Upper lobe of right lung (tissue), 1 donor: Measurements from ENCODE around the gene ACSBG1. TPM values are rescaled to one million over a fixed set of nuclear protein-coding genes. Genes with fewer than 3 reads are reported as not detected.
"Not testable (repeated sequence)": the region's sequence is repeated elsewhere in the genome, so short reads cannot be mapped to it uniquely, and the experiment has no call there.

ENCODE experiments used
- ATAC-seq: fragments of 200-7000 bp; cut with Tn5 transposase; one replicate; pipeline ENCODE4 v1.9.1; 2020; ENCODE audit warnings: mild to moderate bottlenecking, moderate library complexity
- DNase-seq: peaks from one replicate; pipeline ENCODE4 v3.0.0-alpha.2; 2020
- H3K27ac ChIP-seq: fragments of 200-600 bp; one replicate; pipeline ENCODE4 v1.8.0; 2022
- H3K27me3 ChIP-seq: fragments of 200-600 bp; one replicate; pipeline ENCODE4 v1.8.0; 2022; ENCODE audit warnings: mild to moderate bottlenecking
- H3K36me3 ChIP-seq: fragments of 200-600 bp; one replicate; pipeline ENCODE4 v1.8.0; 2022
- H3K4me1 ChIP-seq: fragments of 200-600 bp; one replicate; pipeline ENCODE4 v1.8.0; 2022
- H3K4me3 ChIP-seq: fragments of 200-600 bp; one replicate; pipeline ENCODE4 v1.8.0; 2022; ENCODE audit warnings: mild to moderate bottlenecking
- H3K9me3 ChIP-seq: fragments of 200-600 bp; one replicate; pipeline ENCODE4 v1.8.0; 2022
- intact Hi-C: fragments of 100-400 bp; cut with DNase I; formaldehyde crosslinking; loops from one replicate; pipeline ENCODE4 v1.11.0; 2022
- total RNA-seq: library from RNA; stranded (reverse); fragmentation: NEBNext Ultra II Directional; extraction: Animal tissue kit (Norgen Biotek cat#: 25700); gene quantifications from one replicate; pipeline ENCODE4 v1.2.1, GENCODE V29; 2021
- TF ChIP-seq, protein P1 (sequence below): fragments of 200-600 bp; IDR thresholded peaks from one replicate; pipeline ENCODE4 v1.8.0; 2022; ENCODE audit warnings: antibody characterized with exemption
- donor health status: DM: no; HTN: yes; CAD: no; lungs with severe emphysema.

The ACSBG1 gene
- total RNA-seq, 1 donor from 2014 or later = not detected

DNA sequence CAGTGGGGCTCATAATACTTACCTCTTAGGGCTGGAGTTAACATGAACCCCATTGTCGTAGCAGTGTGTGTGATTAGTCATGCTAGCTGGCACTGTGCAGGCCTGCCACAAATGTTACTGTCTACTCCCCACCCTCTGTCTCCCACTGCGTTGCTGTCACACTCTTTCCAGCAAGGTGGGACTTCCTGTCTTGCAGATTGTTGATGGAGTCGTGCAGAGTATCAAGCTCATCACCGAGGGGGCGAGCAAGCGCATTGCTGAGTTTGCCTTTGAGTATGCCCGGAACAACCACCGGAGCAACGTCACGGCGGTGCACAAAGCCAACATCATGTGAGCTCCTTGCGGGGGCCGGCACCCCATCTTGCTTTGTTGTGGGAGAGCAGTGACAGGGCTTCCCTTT lies 72.3 kb downstream of the ACSBG1 start:
- peaks cover 100% of the 10 kb centered on the region for H3K36me3 ChIP-seq

DNA sequence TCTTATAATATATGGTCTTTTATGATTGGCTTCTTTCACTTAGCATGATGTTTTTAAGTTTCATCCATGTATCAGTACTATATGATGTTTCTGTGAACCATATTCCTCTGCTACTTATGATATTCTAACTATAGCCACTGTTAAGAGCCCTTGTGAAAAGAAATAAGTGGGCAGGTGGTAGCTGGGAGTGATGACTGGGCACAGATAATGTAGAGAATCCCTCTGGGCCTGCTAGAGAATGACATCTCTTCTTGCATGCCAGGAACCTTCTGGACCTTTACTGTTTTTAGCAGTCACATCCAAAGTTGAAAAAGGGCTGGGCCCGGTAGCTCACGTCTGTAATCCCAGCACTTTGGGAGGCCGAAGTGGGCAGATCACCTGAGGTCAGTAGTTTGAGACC lies 75.0 kb downstream of the ACSBG1 start:
- Histone ChIP-seq H3K4me1 (peaks cover 15% of the 10 kb centered on the region), H3K4me3 (no peak overlapping the region), H3K9me3 (no peaks in the 10 kb centered on the region), H3K27ac (no peak overlapping the region), H3K27me3 (no peaks in the 10 kb centered on the region), H3K36me3 (peaks cover 80% of the 10 kb centered on the region)
- intact Hi-C loops = no loop called here
- TF ChIP-seq, protein P1, sequence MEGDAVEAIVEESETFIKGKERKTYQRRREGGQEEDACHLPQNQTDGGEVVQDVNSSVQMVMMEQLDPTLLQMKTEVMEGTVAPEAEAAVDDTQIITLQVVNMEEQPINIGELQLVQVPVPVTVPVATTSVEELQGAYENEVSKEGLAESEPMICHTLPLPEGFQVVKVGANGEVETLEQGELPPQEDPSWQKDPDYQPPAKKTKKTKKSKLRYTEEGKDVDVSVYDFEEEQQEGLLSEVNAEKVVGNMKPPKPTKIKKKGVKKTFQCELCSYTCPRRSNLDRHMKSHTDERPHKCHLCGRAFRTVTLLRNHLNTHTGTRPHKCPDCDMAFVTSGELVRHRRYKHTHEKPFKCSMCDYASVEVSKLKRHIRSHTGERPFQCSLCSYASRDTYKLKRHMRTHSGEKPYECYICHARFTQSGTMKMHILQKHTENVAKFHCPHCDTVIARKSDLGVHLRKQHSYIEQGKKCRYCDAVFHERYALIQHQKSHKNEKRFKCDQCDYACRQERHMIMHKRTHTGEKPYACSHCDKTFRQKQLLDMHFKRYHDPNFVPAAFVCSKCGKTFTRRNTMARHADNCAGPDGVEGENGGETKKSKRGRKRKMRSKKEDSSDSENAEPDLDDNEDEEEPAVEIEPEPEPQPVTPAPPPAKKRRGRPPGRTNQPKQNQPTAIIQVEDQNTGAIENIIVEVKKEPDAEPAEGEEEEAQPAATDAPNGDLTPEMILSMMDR = no peak
- ATAC-seq = no peak
- no peak for DNase-seq

More for the DNA sequence above, 72.3 kb downstream of the ACSBG1 start:
- H3K4me3 ChIP-seq = no peak overlapping the region
- H3K9me3 ChIP-seq = no peaks in the 10 kb centered on the region
- TF ChIP-seq, protein P1 = no peak
- no peaks in the 10 kb centered on the region for H3K4me1 ChIP-seq
- intact Hi-C loops = no loop called here
- DNase-seq = no peak
- H3K27ac ChIP-seq = no peak overlapping the region
- ATAC-seq = no peak
- no peaks in the 10 kb centered on the region for H3K27me3 ChIP-seq

DNA sequence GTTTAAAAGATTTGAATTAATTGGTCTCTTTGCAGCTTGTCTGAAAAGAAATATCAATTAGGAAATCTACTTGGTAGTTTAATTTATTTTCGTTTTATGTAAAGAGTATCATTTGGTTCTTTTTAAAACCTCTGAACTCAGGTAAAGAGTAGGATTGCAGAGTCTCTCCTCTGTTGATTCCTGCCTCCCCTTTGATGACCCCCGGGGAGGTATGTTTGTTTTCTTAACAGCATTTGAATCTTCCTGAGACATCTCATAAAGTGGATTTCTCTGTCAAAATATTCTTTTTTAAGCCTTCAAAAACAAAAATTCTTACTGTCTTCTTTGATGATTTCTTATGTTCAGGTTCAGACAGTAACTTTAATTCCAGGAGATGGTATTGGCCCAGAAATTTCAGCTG lies 77.2 kb downstream of the ACSBG1 start:
- TF ChIP-seq, protein P1 = no peak
- DNase-seq = no peak
- H3K9me3 ChIP-seq = no peaks in the 10 kb centered on the region
- intact Hi-C loops = no loop called here
- H3K36me3 ChIP-seq = peaks cover 58% of the 10 kb centered on the region
- peaks cover 16% of the 10 kb centered on the region for H3K4me1 ChIP-seq
- H3K27ac ChIP-seq = no peak overlapping the region
- no peak overlapping the region for H3K4me3 ChIP-seq
- no peaks in the 10 kb centered on the region for H3K27me3 ChIP-seq
- no peak for ATAC-seq

DNA sequence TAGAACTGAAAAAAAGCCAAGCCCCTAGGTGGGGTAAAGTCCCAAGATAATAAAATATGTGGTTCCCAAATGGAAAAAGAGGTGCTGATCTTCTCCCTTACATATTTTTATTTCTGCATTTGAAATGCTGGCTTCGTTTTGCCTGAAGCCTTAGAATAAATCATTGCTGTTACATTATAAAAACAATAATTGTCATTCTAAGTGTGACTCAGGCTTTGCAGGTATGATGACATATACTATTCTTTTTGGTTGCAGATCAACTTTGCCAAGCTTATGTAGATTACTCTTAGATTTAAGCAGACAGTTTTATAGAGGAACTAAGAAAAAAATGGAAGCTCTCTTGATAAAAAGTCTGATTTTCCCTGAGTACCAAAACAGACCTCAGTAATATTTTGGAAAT lies 77.7 kb downstream of the ACSBG1 start:
- Histone ChIP-seq H3K4me3 (no peak overlapping the region), H3K27ac (no peak overlapping the region), H3K4me1 (peaks cover 16% of the 10 kb centered on the region), H3K27me3 (no peaks in the 10 kb centered on the region), H3K36me3 (peaks cover 52% of the 10 kb centered on the region), H3K9me3 (no peaks in the 10 kb centered on the region)
- ATAC-seq (no peak), DNase-seq (no peak)
- TF ChIP-seq, protein P1 = no peak
- intact Hi-C loops = no loop called here

DNA sequence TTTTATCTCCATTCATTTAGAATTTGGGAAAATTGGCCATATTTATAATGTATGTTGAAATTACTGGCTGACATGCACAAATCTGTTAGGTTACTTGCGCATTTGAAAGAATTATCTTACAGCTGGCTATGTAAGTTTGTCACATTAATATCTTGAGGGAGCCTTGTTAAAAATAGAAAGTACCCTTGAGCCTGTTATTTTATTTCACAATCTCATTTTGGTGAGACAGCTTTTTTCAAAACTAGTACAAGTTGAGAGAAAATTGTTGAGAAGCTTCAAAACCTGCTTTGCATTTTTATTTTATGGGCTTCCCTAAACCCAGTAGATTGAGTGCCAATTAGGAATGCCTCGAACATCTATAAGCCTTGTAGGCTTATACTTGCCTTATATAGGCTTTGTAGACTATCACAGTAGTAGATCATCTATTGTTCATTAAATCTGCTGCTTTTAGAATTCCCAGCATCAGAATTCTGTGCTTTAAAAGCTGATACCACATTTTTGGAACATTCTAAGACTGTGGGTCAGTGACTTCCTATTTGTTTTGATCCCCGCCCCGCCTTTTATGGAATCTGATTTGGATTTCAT lies 78.9 kb downstream of the ACSBG1 start:
- Histone ChIP-seq H3K4me3 (no peak overlapping the region), H3K9me3 (no peaks in the 10 kb centered on the region), H3K27me3 (no peaks in the 10 kb centered on the region), H3K27ac (peak overlapping the region; percentile 58), H3K36me3 (peaks cover 40% of the 10 kb centered on the region), H3K4me1 (peaks cover 19% of the 10 kb centered on the region)
- DNase-seq (no peak), ATAC-seq (no peak)
- intact Hi-C loops = no loop called here
- TF ChIP-seq, protein P1 = no peak

DNA sequence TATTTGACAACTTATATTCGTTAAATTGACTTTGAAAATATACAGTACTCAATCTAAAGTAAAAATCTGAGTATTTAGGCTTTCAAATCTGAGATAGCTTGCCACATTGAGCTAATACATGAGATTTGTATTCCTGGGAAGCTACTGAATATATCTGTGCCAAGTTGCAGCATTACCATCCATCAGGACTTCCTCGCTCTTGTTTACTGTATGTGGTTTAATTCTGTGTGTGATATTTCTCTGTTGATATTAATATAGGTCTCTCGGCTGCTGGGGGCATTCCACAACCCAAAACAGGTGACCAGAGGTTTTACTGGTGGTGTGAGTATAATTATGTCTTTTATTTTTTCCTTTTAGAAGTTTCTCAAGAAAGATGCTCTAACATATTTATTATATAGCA lies 79.4 kb downstream of the ACSBG1 start:
- ATAC-seq = no peak
- Histone ChIP-seq H3K9me3 (no peaks in the 10 kb centered on the region), H3K4me1 (peaks cover 24% of the 10 kb centered on the region), H3K4me3 (no peak overlapping the region), H3K27ac (no peak overlapping the region), H3K36me3 (peaks cover 36% of the 10 kb centered on the region), H3K27me3 (no peaks in the 10 kb centered on the region)
- no peak for DNase-seq
- TF ChIP-seq, protein P1 = no peak
- intact Hi-C loops = no loop called here

DNA sequence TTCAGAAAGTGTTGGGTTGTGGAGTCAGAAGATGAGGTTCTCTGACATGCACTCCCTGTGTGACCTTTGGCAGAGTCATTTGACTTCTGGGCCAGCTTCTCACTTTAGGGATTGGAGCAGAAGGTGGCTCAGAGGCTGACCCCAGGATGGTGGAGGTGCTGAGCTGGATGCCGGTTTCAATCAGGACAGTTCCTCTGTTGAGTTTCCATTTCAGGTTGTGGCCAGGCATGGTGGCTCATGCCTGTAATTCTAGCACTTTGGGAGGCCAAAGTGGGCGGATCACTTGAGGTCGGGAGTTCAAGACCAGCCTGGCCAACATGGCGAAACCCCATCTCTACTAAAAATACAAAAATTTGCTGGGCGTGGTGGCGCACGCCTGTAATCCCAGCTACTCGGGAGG lies 83.3 kb downstream of the ACSBG1 start:
- H3K4me1 ChIP-seq = peaks cover 32% of the 10 kb centered on the region
- H3K27me3 ChIP-seq, ATAC-seq, DNase-seq, H3K9me3 ChIP-seq, H3K27ac ChIP-seq, H3K4me3 ChIP-seq, H3K36me3 ChIP-seq, intact Hi-C loops: not testable (repeated sequence)
